Measurements from ENCODE around the gene C20orf173.

The C20orf173 gene

GRCh38 chr20:35517125-35517524 lies 12.3 kb downstream of the C20orf173 start:
- no peaks in the 10 kb centered on the region for H3K9me3 ChIP-seq (ENCODE audit: control insufficient read depth, insufficient read depth, low read length)
- H3K4me3 ChIP-seq (ENCODE audit: low read depth, low read length) = no peak overlapping the region
- H3K36me3 ChIP-seq (ENCODE audit: control insufficient read depth, insufficient read depth, low read length) = no peaks in the 10 kb centered on the region
- H3K4me1 ChIP-seq (ENCODE audit: control insufficient read depth, insufficient read depth, low read length) = no peaks in the 10 kb centered on the region
- no peaks in the 10 kb centered on the region for H3K27me3 ChIP-seq (ENCODE audit: control insufficient read depth, insufficient read depth, low read length)
- no peak overlapping the region for H3K9ac ChIP-seq (ENCODE audit: low read depth, low read length)

- H3K36me3 ChIP-seq (ENCODE audit: control insufficient read depth, insufficient read depth, low read length) = no peaks in the 10 kb centered on the region
- no peak overlapping the region for H3K4me3 ChIP-seq (ENCODE audit: low read depth, low read length)
- H3K9me3 ChIP-seq (ENCODE audit: control insufficient read depth, insufficient read depth, low read length) = no peaks in the 10 kb centered on the region
- H3K4me1 ChIP-seq (ENCODE audit: control insufficient read depth, insufficient read depth, low read length) = no peaks in the 10 kb centered on the region
- no peak overlapping the region for H3K9ac ChIP-seq (ENCODE audit: low read depth, low read length)
- H3K27me3 ChIP-seq (ENCODE audit: control insufficient read depth, insufficient read depth, low read length) = no peaks in the 10 kb centered on the region
Observed at GRCh38 chr20:35515949-35516645, 13.4 kb downstream of the C20orf173 start.

- Histone ChIP-seq H3K4me1 (ENCODE audit: control insufficient read depth, insufficient read depth, low read length) (no peaks in the 10 kb centered on the region), H3K4me3 (ENCODE audit: low read depth, low read length) (no peak overlapping the region), H3K36me3 (ENCODE audit: control insufficient read depth, insufficient read depth, low read length) (peaks cover 2% of the 10 kb centered on the region), H3K9me3 (ENCODE audit: control insufficient read depth, insufficient read depth, low read length) (no peaks in the 10 kb centered on the region), H3K9ac (ENCODE audit: low read depth, low read length) (no peak overlapping the region), H3K27me3 (ENCODE audit: control insufficient read depth, insufficient read depth, low read length) (no peaks in the 10 kb centered on the region)
Observed at GRCh38 chr20:35515341-35515740, 14.1 kb downstream of the C20orf173 start.

DNA sequence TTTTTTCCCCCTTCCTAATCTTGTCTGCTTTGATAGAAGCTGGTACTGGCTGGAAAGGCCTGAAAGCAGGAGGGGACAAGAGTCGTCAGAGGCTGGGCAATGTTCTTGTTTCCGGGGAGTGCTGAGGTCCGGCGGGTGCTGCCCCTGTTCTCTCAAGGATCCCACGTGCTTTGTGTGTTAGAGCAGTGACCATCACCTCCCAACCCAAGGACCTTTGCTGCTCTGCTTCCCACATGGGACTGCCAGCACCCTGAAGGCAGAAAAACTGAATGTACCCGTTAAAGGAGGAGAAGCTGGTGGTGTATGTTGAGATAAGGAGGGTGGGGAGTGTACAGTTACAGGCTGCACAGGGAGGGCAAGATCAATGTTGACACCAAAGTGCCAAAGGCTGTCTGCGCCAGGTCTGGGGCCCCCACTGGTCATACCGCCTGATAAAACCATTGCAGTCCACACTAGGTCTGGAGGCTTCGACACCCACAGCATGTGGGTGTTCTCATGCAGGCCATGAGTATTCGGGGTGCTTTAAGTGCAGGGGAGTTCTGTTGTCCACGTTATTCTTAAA lies 15.0 kb downstream of the C20orf173 start:
- H3K27me3 ChIP-seq (ENCODE audit: control insufficient read depth, insufficient read depth, low read length) = no peaks in the 10 kb centered on the region
- H3K9me3 ChIP-seq (ENCODE audit: control insufficient read depth, insufficient read depth, low read length) = no peaks in the 10 kb centered on the region
- peaks cover 10% of the 10 kb centered on the region for H3K36me3 ChIP-seq (ENCODE audit: control insufficient read depth, insufficient read depth, low read length)
- no peaks in the 10 kb centered on the region for H3K4me1 ChIP-seq (ENCODE audit: control insufficient read depth, insufficient read depth, low read length)
- no peak overlapping the region for H3K4me3 ChIP-seq (ENCODE audit: low read depth, low read length)
- no peak overlapping the region for H3K9ac ChIP-seq (ENCODE audit: low read depth, low read length)

GRCh38 chr20:35511814-35512420 lies 17.5 kb downstream of the C20orf173 start:
- Histone ChIP-seq H3K27me3 (ENCODE audit: control insufficient read depth, insufficient read depth, low read length) (no peaks in the 10 kb centered on the region), H3K36me3 (ENCODE audit: control insufficient read depth, insufficient read depth, low read length) (peaks cover 15% of the 10 kb centered on the region), H3K4me3 (ENCODE audit: low read depth, low read length) (no peak overlapping the region), H3K4me1 (ENCODE audit: control insufficient read depth, insufficient read depth, low read length) (no peaks in the 10 kb centered on the region), H3K9ac (ENCODE audit: low read depth, low read length) (no peak overlapping the region), H3K9me3 (ENCODE audit: control insufficient read depth, insufficient read depth, low read length) (no peaks in the 10 kb centered on the region)

GRCh38 chr20:35510951-35511735 lies 18.3 kb downstream of the C20orf173 start:
- H3K4me3 ChIP-seq (ENCODE audit: low read depth, low read length) = no peak overlapping the region
- no peak overlapping the region for H3K9ac ChIP-seq (ENCODE audit: low read depth, low read length)
- H3K4me1 ChIP-seq (ENCODE audit: control insufficient read depth, insufficient read depth, low read length) = no peaks in the 10 kb centered on the region
- H3K9me3 ChIP-seq (ENCODE audit: control insufficient read depth, insufficient read depth, low read length) = no peaks in the 10 kb centered on the region
- peaks cover 15% of the 10 kb centered on the region for H3K36me3 ChIP-seq (ENCODE audit: control insufficient read depth, insufficient read depth, low read length)
- no peaks in the 10 kb centered on the region for H3K27me3 ChIP-seq (ENCODE audit: control insufficient read depth, insufficient read depth, low read length)

DNA sequence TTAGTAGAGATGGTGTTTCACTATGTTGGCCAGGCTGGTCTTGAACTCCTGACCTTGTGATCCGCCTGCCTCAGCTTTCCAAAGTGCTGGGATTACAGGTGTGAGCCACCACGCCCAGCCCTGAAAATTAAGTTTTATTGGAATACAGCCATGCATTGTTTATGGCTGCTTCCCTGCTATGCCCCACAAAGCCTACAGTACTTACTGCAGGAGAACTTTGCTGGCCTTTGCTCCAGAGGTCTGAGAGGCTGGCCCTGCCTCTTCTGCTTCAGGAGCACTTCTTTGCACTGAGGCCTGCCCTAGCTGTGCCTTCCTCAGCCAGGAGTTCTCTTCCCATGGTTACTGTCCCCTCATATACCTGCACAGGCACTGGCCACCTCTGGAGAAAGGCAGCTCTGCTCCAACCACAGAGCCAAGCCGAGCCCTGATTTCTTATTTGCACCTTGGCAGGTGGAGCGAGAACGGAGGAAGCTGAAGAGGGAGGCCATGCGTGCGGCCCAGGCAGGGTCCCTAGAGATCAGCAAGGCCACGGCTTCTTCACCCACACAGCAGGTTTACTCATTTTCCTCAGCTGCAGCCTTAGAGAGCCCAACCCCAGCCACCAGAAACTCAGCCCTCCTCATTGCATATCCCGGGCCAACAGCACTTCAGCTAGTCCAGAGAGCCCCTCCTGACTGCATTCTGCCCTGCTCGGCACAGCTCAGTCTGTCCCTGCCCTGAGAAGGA lies 20.8 kb downstream of the C20orf173 start:
- H3K9me3 ChIP-seq (ENCODE audit: control insufficient read depth, insufficient read depth, low read length) = no peaks in the 10 kb centered on the region
- H3K27me3 ChIP-seq (ENCODE audit: control insufficient read depth, insufficient read depth, low read length) = no peaks in the 10 kb centered on the region
- peaks cover 28% of the 10 kb centered on the region for H3K36me3 ChIP-seq (ENCODE audit: control insufficient read depth, insufficient read depth, low read length)
- no peak overlapping the region for H3K9ac ChIP-seq (ENCODE audit: low read depth, low read length)
- H3K4me3 ChIP-seq (ENCODE audit: low read depth, low read length) = no peak overlapping the region
- no peaks in the 10 kb centered on the region for H3K4me1 ChIP-seq (ENCODE audit: control insufficient read depth, insufficient read depth, low read length)

DNA sequence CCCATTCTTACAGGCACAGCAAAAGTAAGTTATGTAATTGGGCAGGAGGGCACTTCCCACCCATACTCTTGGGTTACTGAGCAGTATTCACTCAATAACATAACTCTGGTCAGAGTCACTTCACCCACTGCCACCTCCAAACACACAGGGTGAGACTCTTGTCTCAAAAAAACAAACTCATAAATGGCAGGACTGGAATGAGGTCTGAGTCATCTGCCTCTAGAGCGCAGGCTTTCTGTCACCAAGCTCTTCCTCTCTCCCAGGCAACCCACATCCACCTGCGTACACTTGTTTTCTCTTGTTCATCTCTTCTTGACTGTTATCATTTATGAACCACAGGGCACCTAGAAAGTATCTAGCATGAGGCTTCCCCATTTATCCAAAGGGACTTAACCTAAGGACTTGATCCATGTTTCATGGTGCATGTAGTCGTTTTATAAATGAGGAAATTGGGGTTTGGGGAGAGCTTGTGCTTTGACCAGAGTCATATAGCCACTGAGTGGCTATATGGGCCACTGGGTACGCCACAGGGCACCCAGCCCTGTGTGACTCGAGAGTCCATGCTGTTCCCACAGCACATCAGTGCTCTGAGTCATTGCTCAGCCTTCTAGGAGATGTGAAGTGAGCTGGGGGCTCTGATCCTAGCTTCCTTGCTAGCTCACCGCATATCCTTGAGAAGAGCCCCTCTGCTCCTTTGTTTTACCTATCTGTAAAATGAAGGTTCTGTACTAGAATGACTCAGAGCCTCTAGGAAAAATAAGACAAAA lies 22.4 kb downstream of the C20orf173 start:
- no peak overlapping the region for H3K9ac ChIP-seq (ENCODE audit: low read depth, low read length)
- no peaks in the 10 kb centered on the region for H3K4me1 ChIP-seq (ENCODE audit: control insufficient read depth, insufficient read depth, low read length)
- H3K27me3 ChIP-seq (ENCODE audit: control insufficient read depth, insufficient read depth, low read length) = no peaks in the 10 kb centered on the region
- no peak overlapping the region for H3K4me3 ChIP-seq (ENCODE audit: low read depth, low read length)
- H3K9me3 ChIP-seq (ENCODE audit: control insufficient read depth, insufficient read depth, low read length) = no peaks in the 10 kb centered on the region
- H3K36me3 ChIP-seq (ENCODE audit: control insufficient read depth, insufficient read depth, low read length) = peaks cover 44% of the 10 kb centered on the region

- Histone ChIP-seq H3K36me3 (ENCODE audit: control insufficient read depth, insufficient read depth, low read length) (peaks cover 49% of the 10 kb centered on the region), H3K27me3 (ENCODE audit: control insufficient read depth, insufficient read depth, low read length) (no peaks in the 10 kb centered on the region), H3K9ac (ENCODE audit: low read depth, low read length) (no peak overlapping the region), H3K4me1 (ENCODE audit: control insufficient read depth, insufficient read depth, low read length) (no peaks in the 10 kb centered on the region), H3K9me3 (ENCODE audit: control insufficient read depth, insufficient read depth, low read length) (no peaks in the 10 kb centered on the region), H3K4me3 (ENCODE audit: low read depth, low read length) (no peak overlapping the region)
Observed at GRCh38 chr20:35506179-35506578, 23.3 kb downstream of the C20orf173 start.

DNA sequence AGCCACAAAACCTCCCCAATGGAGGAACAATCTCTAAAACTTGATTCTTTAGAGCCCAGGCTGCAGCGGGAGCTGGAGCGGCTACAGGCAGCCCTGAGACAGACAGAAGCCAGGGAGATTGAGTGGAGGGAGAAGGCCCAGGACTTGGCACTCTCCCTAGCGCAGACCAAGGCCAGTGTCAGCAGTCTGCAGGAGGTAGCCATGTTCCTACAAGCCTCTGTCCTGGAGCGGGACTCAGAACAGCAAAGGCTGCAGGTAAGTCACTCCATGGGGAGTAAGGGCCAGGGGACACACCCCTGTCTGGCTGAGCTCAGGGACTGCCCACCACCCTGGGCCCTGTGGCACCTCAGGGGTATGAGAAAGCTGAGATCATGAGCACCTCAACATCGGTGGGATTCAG lies 24.7 kb downstream of the C20orf173 start:
- no peaks in the 10 kb centered on the region for H3K4me1 ChIP-seq (ENCODE audit: control insufficient read depth, insufficient read depth, low read length)
- peaks cover 41% of the 10 kb centered on the region for H3K36me3 ChIP-seq (ENCODE audit: control insufficient read depth, insufficient read depth, low read length)
- no peaks in the 10 kb centered on the region for H3K9me3 ChIP-seq (ENCODE audit: control insufficient read depth, insufficient read depth, low read length)
- H3K9ac ChIP-seq (ENCODE audit: low read depth, low read length) = no peak overlapping the region
- H3K4me3 ChIP-seq (ENCODE audit: low read depth, low read length) = no peak overlapping the region
- H3K27me3 ChIP-seq (ENCODE audit: control insufficient read depth, insufficient read depth, low read length) = no peaks in the 10 kb centered on the region
